ENCODE measurements around the gene ZNF507.
"Not testable (repeated sequence)": the region's sequence is repeated elsewhere in the genome, so short reads cannot be mapped to it uniquely, and the experiment has no call there.

The ZNF507 gene

GRCh38 chr19:32368787-32369186, 23.4 kb downstream of the ZNF507 start:
- DNase-seq (ENCODE audit: low spot score), result no peak

- no peak for DNase-seq (ENCODE audit: low spot score)
Measured at GRCh38 chr19:32372726-32373517, 27.5 kb downstream of the ZNF507 start.

GRCh38 chr19:32373585-32374295, 28.3 kb downstream of the ZNF507 start:
- peak; percentile 55 for DNase-seq (ENCODE audit: low spot score)

GRCh38 chr19:32374362-32374761, 29.0 kb downstream of the ZNF507 start:
- DNase-seq (ENCODE audit: low spot score), result not testable (repeated sequence)

- DNase-seq (ENCODE audit: low spot score), result not testable (repeated sequence)
Measured at GRCh38 chr19:32377088-32377487, 31.7 kb downstream of the ZNF507 start.

- DNase-seq (ENCODE audit: low spot score), result no peak
Measured at GRCh38 chr19:32380269-32380668, 34.9 kb downstream of the ZNF507 start.

GRCh38 chr19:32387701-32388392, 42.4 kb downstream of the ZNF507 start:
- DNase-seq (ENCODE audit: low spot score), result no peak

GRCh38 chr19:32388393-32388855, 43.0 kb downstream of the ZNF507 start:
- DNase-seq (ENCODE audit: low spot score), result no peak

- DNase-seq (ENCODE audit: low spot score), result no peak
Measured at GRCh38 chr19:32392901-32393300, 47.5 kb downstream of the ZNF507 start.

GRCh38 chr19:32396046-32396652, 50.7 kb downstream of the ZNF507 start:
- no peak for DNase-seq (ENCODE audit: low spot score)

GRCh38 chr19:32397671-32398101, 52.3 kb downstream of the ZNF507 start:
- DNase-seq (ENCODE audit: low spot score), result no peak

GRCh38 chr19:32401992-32402391, 56.6 kb downstream of the ZNF507 start:
- no peak for DNase-seq (ENCODE audit: low spot score)

- DNase-seq (ENCODE audit: low spot score), result no peak
Measured at GRCh38 chr19:32403291-32403995, 58.0 kb downstream of the ZNF507 start.

- DNase-seq (ENCODE audit: low spot score), result no peak
Measured at GRCh38 chr19:32404213-32404932, 59.0 kb downstream of the ZNF507 start.

- DNase-seq (ENCODE audit: low spot score), result peak; percentile 10
Measured at GRCh38 chr19:32404933-32405430, 59.6 kb downstream of the ZNF507 start.

GRCh38 chr19:32405431-32406160, 60.2 kb downstream of the ZNF507 start, which contains the start of gene DPY19L3:
TSS of gene DPY19L3 (plus strand) at chr19:32405770. CDS start at chr19:32408254, 2,484 bp downstream.
- peak; percentile 83 for DNase-seq (ENCODE audit: low spot score)

- no peak for DNase-seq (ENCODE audit: low spot score)
Measured at GRCh38 chr19:32406161-32407003, 61.0 kb downstream of the ZNF507 start.

- DNase-seq (ENCODE audit: low spot score), result no peak
Measured at GRCh38 chr19:32407004-32407992, 61.9 kb downstream of the ZNF507 start.
